ENCODE results near the gene SENP8.

SENP8 gene

GRCh38 chr15:72116731-72117485 lies 1.3 kb upstream of the SENP8 start:
- Histone ChIP-seq H3K9ac (ENCODE audit: low read depth, low read length) (peak overlapping the region; percentile 66; the same call in 1 of the 2 replicates), H3K27me3 (ENCODE audit: insufficient read depth, low read length) (no peaks in the 10 kb centered on the region), H3K4me3 (ENCODE audit: low read length) (peak overlapping the region; percentile 89), H3K27ac (ENCODE audit: low read length) (no peak overlapping the region), H3K4me1 (ENCODE audit: insufficient read depth, low read length) (peaks cover 5% of the 10 kb centered on the region), H3K36me3 (ENCODE audit: insufficient read depth, low read depth, low read length) (no peaks in the 10 kb centered on the region), H3K9me3 (ENCODE audit: insufficient read depth, low read depth, low read length) (no peaks in the 10 kb centered on the region)

DNA sequence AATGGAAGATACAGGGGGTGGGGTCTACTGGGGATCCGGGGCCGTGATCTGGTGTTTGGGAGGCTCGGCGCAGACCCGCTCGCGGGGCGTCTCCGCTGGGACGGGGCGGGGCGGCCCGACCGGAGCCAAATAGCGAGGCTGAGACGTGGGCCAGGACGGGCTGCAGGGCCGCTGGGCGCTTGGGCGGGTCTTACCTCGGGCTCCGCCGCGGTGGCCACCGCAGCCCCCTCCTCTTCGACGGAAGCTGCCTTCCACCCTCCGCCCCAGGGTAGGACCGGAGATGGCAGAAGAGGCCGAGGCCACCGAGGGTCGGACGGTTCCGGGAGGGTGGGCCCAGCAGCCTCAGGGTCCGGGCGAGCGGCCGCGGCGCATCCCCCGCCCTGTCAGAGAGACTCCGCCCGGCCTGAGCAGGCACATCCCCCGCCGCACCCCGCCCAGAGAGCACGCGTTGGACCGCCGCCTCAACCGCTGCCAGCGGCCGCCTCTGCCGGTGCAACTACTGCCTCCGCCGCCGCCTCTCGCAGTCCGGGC lies 652 bp upstream of the SENP8 start:
- peak overlapping the region; percentile 66; the same call in 1 of the 2 replicates for H3K9ac ChIP-seq (ENCODE audit: low read depth, low read length)
- H3K27me3 ChIP-seq (ENCODE audit: insufficient read depth, low read length), result no peaks in the 10 kb centered on the region
- H3K4me1 ChIP-seq (ENCODE audit: insufficient read depth, low read length), result peaks cover 8% of the 10 kb centered on the region
- H3K27ac ChIP-seq (ENCODE audit: low read length), result no peak overlapping the region
- no peaks in the 10 kb centered on the region for H3K9me3 ChIP-seq (ENCODE audit: insufficient read depth, low read depth, low read length)
- no peaks in the 10 kb centered on the region for H3K36me3 ChIP-seq (ENCODE audit: insufficient read depth, low read depth, low read length)
- peak overlapping the region; percentile 89 for H3K4me3 ChIP-seq (ENCODE audit: low read length)

DNA sequence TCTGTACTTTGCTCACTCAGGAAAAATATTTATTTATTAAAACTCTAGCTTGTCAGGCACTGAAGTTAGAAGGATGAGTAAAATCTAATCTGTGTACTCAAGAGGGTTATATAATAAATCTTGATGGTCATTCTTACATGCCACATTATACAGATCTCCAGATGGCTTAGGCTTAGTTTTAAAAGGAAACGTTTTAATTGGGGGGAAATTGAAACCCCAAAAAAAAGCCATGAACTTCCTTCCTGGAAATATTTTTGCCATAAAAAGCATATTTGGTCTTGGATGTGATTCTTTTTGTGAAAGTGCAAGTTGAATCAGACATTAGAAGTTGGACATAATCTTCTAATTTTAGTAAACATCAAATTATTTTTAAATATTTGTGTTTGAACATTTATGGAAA lies 6.0 kb downstream of the SENP8 start:
- Histone ChIP-seq H3K9ac (ENCODE audit: low read depth, low read length) (no peak overlapping the region), H3K36me3 (ENCODE audit: insufficient read depth, low read depth, low read length) (no peaks in the 10 kb centered on the region), H3K4me3 (ENCODE audit: low read length) (no peak overlapping the region), H3K27me3 (ENCODE audit: insufficient read depth, low read length) (no peaks in the 10 kb centered on the region), H3K27ac (ENCODE audit: low read length) (no peak overlapping the region), H3K9me3 (ENCODE audit: insufficient read depth, low read depth, low read length) (no peaks in the 10 kb centered on the region), H3K4me1 (ENCODE audit: insufficient read depth, low read length) (0 out of 2 replicates have a peak, but pooled peaks cover 4% of the 10 kb centered on the region)

DNA sequence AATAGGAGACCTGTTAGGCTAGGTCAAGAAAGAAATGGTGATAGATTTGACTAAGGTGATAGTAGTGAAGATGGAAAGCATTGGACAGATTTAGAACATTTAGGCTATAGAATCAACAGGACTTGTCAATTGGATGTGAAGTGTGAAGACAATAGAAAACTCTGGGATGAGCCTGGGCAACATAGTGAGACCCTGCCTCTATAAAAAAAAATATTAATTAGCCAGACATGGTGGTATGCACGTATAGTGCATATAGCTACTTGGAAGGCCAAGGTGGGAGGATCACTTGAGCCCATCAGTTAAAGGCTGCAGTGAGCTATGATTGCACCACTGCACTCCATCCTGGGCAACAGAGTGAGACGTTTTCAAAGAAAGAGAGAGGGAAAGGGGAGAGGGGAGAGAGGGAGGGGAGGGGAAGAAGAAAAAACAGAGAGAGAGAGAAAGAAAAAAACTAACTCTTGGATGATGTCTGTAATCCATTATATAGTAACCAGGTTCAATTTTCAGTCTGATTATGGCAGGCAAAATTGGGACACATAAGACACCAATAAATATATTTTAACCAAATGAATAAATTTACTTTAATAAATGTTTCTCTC lies 9.6 kb downstream of the SENP8 start:
- Histone ChIP-seq H3K4me1 (ENCODE audit: insufficient read depth, low read length) (no peaks in the 10 kb centered on the region), H3K4me3 (ENCODE audit: low read length) (no peak overlapping the region), H3K27ac (ENCODE audit: low read length) (no peak overlapping the region), H3K36me3 (ENCODE audit: insufficient read depth, low read depth, low read length) (no peaks in the 10 kb centered on the region), H3K9me3 (ENCODE audit: insufficient read depth, low read depth, low read length) (no peaks in the 10 kb centered on the region), H3K9ac (ENCODE audit: low read depth, low read length) (no peak overlapping the region), H3K27me3 (ENCODE audit: insufficient read depth, low read length) (no peaks in the 10 kb centered on the region)

- H3K4me1 ChIP-seq (ENCODE audit: insufficient read depth, low read length), result no peaks in the 10 kb centered on the region
- H3K9me3 ChIP-seq (ENCODE audit: insufficient read depth, low read depth, low read length), result no peaks in the 10 kb centered on the region
- no peaks in the 10 kb centered on the region for H3K36me3 ChIP-seq (ENCODE audit: insufficient read depth, low read depth, low read length)
- H3K4me3 ChIP-seq (ENCODE audit: low read length), result no peak overlapping the region
- no peak overlapping the region for H3K9ac ChIP-seq (ENCODE audit: low read depth, low read length)
- H3K27ac ChIP-seq (ENCODE audit: low read length), result no peak overlapping the region
- H3K27me3 ChIP-seq (ENCODE audit: insufficient read depth, low read length), result no peaks in the 10 kb centered on the region
These were observed 10.2 kb downstream of the SENP8 start for GRCh38 chr15:72128359-72128758.

GRCh38 chr15:72130272-72130671 lies 12.1 kb downstream of the SENP8 start:
- Histone ChIP-seq H3K9me3 (ENCODE audit: insufficient read depth, low read depth, low read length) (no peaks in the 10 kb centered on the region), H3K27me3 (ENCODE audit: insufficient read depth, low read length) (no peaks in the 10 kb centered on the region), H3K9ac (ENCODE audit: low read depth, low read length) (no peak overlapping the region), H3K4me1 (ENCODE audit: insufficient read depth, low read length) (no peaks in the 10 kb centered on the region), H3K4me3 (ENCODE audit: low read length) (no peak overlapping the region), H3K27ac (ENCODE audit: low read length) (no peak overlapping the region), H3K36me3 (ENCODE audit: insufficient read depth, low read depth, low read length) (no peaks in the 10 kb centered on the region)

GRCh38 chr15:72131922-72132321 lies 13.7 kb downstream of the SENP8 start:
- no peak overlapping the region for H3K9ac ChIP-seq (ENCODE audit: low read depth, low read length)
- no peak overlapping the region for H3K27ac ChIP-seq (ENCODE audit: low read length)
- no peaks in the 10 kb centered on the region for H3K27me3 ChIP-seq (ENCODE audit: insufficient read depth, low read length)
- no peaks in the 10 kb centered on the region for H3K9me3 ChIP-seq (ENCODE audit: insufficient read depth, low read depth, low read length)
- no peaks in the 10 kb centered on the region for H3K36me3 ChIP-seq (ENCODE audit: insufficient read depth, low read depth, low read length)
- no peaks in the 10 kb centered on the region for H3K4me1 ChIP-seq (ENCODE audit: insufficient read depth, low read length)
- no peak overlapping the region for H3K4me3 ChIP-seq (ENCODE audit: low read length)

- no peaks in the 10 kb centered on the region for H3K9me3 ChIP-seq (ENCODE audit: insufficient read depth, low read depth, low read length)
- no peak overlapping the region for H3K4me3 ChIP-seq (ENCODE audit: low read length)
- H3K4me1 ChIP-seq (ENCODE audit: insufficient read depth, low read length), result no peaks in the 10 kb centered on the region
- H3K36me3 ChIP-seq (ENCODE audit: insufficient read depth, low read depth, low read length), result no peaks in the 10 kb centered on the region
- no peak overlapping the region for H3K9ac ChIP-seq (ENCODE audit: low read depth, low read length)
- no peaks in the 10 kb centered on the region for H3K27me3 ChIP-seq (ENCODE audit: insufficient read depth, low read length)
- no peak overlapping the region for H3K27ac ChIP-seq (ENCODE audit: low read length)
These were observed 15.0 kb downstream of the SENP8 start for GRCh38 chr15:72133211-72133610.

GRCh38 chr15:72135719-72136118 lies 17.5 kb downstream of the SENP8 start:
- Histone ChIP-seq H3K27ac (ENCODE audit: low read length) (no peak overlapping the region), H3K9ac (ENCODE audit: low read depth, low read length) (no peak overlapping the region), H3K27me3 (ENCODE audit: insufficient read depth, low read length) (no peaks in the 10 kb centered on the region), H3K36me3 (ENCODE audit: insufficient read depth, low read depth, low read length) (no peaks in the 10 kb centered on the region), H3K9me3 (ENCODE audit: insufficient read depth, low read depth, low read length) (no peaks in the 10 kb centered on the region), H3K4me1 (ENCODE audit: insufficient read depth, low read length) (no peaks in the 10 kb centered on the region), H3K4me3 (ENCODE audit: low read length) (no peak overlapping the region)

- Histone ChIP-seq H3K4me3 (ENCODE audit: low read length) (no peak overlapping the region), H3K36me3 (ENCODE audit: insufficient read depth, low read depth, low read length) (no peaks in the 10 kb centered on the region), H3K9ac (ENCODE audit: low read depth, low read length) (no peak overlapping the region), H3K27me3 (ENCODE audit: insufficient read depth, low read length) (no peaks in the 10 kb centered on the region), H3K27ac (ENCODE audit: low read length) (no peak overlapping the region), H3K4me1 (ENCODE audit: insufficient read depth, low read length) (no peaks in the 10 kb centered on the region), H3K9me3 (ENCODE audit: insufficient read depth, low read depth, low read length) (no peaks in the 10 kb centered on the region)
These were observed 18.2 kb downstream of the SENP8 start for GRCh38 chr15:72136170-72137051.

- Histone ChIP-seq H3K4me3 (ENCODE audit: low read length) (no peak overlapping the region), H3K27me3 (ENCODE audit: insufficient read depth, low read length) (no peaks in the 10 kb centered on the region), H3K36me3 (ENCODE audit: insufficient read depth, low read depth, low read length) (no peaks in the 10 kb centered on the region), H3K9me3 (ENCODE audit: insufficient read depth, low read depth, low read length) (no peaks in the 10 kb centered on the region), H3K4me1 (ENCODE audit: insufficient read depth, low read length) (no peaks in the 10 kb centered on the region), H3K27ac (ENCODE audit: low read length) (no peak overlapping the region), H3K9ac (ENCODE audit: low read depth, low read length) (no peak overlapping the region)
These were observed 21.5 kb downstream of the SENP8 start for GRCh38 chr15:72139667-72140066.
